Measurements from ENCODE around the gene BCKDK. TPM values are rescaled to one million over a fixed set of nuclear protein-coding genes. Genes with fewer than 3 reads are reported as not detected.

BCKDK gene
- total RNA-seq, 2 experiments from 2014 or later, result 39.0 to 40.4 TPM

DNA sequence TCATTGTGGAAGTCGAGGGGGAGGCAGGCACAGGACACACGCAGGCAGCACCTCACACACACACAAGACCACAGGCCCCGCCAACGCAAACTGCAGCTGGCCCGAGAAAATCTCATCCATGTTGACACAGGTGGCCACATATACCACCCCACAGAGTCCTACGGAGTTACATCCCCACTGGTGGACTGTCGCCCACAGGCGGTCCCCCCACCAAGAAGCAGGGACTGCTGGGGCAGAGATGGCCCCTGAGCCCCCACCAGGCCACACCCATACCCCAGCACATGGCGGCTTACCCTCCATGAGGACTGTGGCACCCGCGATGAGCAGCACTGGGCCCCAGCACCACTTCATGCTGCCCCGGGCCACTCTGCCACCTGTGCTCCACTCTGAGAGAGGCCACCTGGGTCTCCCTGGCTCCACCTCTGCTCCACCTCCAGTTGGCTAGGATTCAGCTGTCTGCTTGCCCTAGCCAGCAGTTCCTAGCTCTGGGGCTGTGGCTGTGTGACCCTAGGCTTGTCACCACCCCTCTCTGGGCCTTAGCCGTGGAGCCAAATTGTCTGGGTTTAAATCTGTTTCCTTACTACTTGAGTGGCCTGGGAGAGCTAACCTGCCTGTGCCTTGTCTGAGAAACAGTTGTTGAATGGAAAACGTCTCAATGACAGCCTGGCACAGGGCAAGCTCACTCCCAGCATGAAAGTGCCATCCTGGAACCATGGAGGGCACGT is 19.6 kb upstream of the BCKDK start, which contains the start of gene PRSS53:
Gene PRSS53, minus strand, starts transcription at position 485 of the 725 bp plus-strand sequence. Its CDS starts 134 bp downstream, at position 351.
- no peak for DNase-seq (ENCODE audit: low spot score)
- no peak within 1 kb of the TSS for H3K27ac ChIP-seq (ENCODE audit: low read depth, low read length, poor library complexity, severe bottlenecking)
- H3K4me3 ChIP-seq (ENCODE audit: low read depth, low read length, poor library complexity, severe bottlenecking), result no peak within 1 kb of the TSS
- H3K9me2 ChIP-seq (ENCODE audit: insufficient read depth, low read length), result no peaks in the 10 kb centered on the region
- H3K4me1 ChIP-seq (ENCODE audit: insufficient read depth, low read length, poor library complexity, severe bottlenecking), result peaks cover 9% of the 10 kb centered on the region
- BruUV-seq (replicated peaks), result no TSS peak
- ChIA-PET CTCF (ENCODE audit: unreplicated experiment) (interaction anchor here (0.6 kb wide), 1 partner anchor 135 kb away, joined by 3 read pairs; no protein-coding TSS in a partner anchor), POLR2A (no interaction called here)
- no peak for TF ChIP-seq EZH2phosphoT487 (IDR thresholded peaks at IDR 0.05; ENCODE audit: borderline replicate concordance, low read depth, low read length)
- TF ChIP-seq, protein P1, sequence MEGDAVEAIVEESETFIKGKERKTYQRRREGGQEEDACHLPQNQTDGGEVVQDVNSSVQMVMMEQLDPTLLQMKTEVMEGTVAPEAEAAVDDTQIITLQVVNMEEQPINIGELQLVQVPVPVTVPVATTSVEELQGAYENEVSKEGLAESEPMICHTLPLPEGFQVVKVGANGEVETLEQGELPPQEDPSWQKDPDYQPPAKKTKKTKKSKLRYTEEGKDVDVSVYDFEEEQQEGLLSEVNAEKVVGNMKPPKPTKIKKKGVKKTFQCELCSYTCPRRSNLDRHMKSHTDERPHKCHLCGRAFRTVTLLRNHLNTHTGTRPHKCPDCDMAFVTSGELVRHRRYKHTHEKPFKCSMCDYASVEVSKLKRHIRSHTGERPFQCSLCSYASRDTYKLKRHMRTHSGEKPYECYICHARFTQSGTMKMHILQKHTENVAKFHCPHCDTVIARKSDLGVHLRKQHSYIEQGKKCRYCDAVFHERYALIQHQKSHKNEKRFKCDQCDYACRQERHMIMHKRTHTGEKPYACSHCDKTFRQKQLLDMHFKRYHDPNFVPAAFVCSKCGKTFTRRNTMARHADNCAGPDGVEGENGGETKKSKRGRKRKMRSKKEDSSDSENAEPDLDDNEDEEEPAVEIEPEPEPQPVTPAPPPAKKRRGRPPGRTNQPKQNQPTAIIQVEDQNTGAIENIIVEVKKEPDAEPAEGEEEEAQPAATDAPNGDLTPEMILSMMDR (conservative IDR thresholded peaks at IDR 0.05; ENCODE audit: low read length), result no peak
- peaks cover 16% of the 10 kb centered on the region for H3K79me2 ChIP-seq (ENCODE audit: insufficient read depth, low read depth, low read length)
- peaks cover 52% of the 10 kb centered on the region for H3K36me3 ChIP-seq (ENCODE audit: insufficient read depth, low read length)
- no peak within 1 kb of the TSS for H3K4me2 ChIP-seq (ENCODE audit: low read length)
- H3K9me3 ChIP-seq (ENCODE audit: low read length), result no peaks in the 10 kb centered on the region
- H4K20me1 ChIP-seq (ENCODE audit: insufficient read depth, low read length), result peaks cover 5% of the 10 kb centered on the region; the same call in 1 of the 2 replicates
- no peak within 1 kb of the TSS for H2AFZ ChIP-seq (ENCODE audit: low read length)
- intact Hi-C loops (cut with micrococcal nuclease; ENCODE audit: unreplicated experiment), result no loop called here

DNA sequence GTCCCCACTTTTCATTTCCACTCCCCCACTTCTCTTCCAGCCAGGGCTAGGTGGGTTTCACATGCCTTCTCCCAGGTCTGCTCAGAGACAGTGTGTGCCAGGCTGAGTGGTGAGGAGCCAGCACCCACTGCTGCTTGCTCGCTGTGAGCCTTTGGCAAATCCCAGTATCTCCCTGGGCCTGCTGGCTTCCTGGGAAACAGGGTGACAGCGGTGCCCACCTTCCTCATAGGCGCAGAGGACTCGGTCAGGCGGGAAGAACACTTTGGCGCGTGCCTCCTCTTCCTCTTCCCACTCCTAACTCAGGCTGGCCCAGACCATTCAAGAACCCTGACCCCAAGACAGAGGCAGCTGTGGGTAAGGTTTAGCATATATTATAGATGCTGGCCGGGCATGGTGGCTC is 19.0 kb upstream of the BCKDK start:
- no peak overlapping the region for H3K4me2 ChIP-seq (ENCODE audit: low read length)
- peaks cover 52% of the 10 kb centered on the region for H3K36me3 ChIP-seq (ENCODE audit: insufficient read depth, low read length)
- peaks cover 22% of the 10 kb centered on the region for H3K79me2 ChIP-seq (ENCODE audit: insufficient read depth, low read depth, low read length)
- peaks cover 9% of the 10 kb centered on the region for H3K4me1 ChIP-seq (ENCODE audit: insufficient read depth, low read length, poor library complexity, severe bottlenecking)
- H3K9me3 ChIP-seq (ENCODE audit: low read length), result no peaks in the 10 kb centered on the region
- H2AFZ ChIP-seq (ENCODE audit: low read length), result no peak overlapping the region
- no peak overlapping the region for H3K27ac ChIP-seq (ENCODE audit: low read depth, low read length, poor library complexity, severe bottlenecking)
- H3K9me2 ChIP-seq (ENCODE audit: insufficient read depth, low read length), result no peaks in the 10 kb centered on the region
- no peak overlapping the region for H3K4me3 ChIP-seq (ENCODE audit: low read depth, low read length, poor library complexity, severe bottlenecking)
- DNase-seq (ENCODE audit: low spot score), result no peak
- no TSS peak for BruUV-seq (replicated peaks)
- CTCF ChIA-PET (ENCODE audit: unreplicated experiment), result interaction anchor here (0.6 kb wide), 1 partner anchor 136 kb away, joined by 3 read pairs; no protein-coding TSS in a partner anchor
- POLR2A ChIA-PET, result no interaction called here
- intact Hi-C loops (cut with micrococcal nuclease; ENCODE audit: unreplicated experiment), result no loop called here
- no peak for TF ChIP-seq EZH2phosphoT487 (IDR thresholded peaks at IDR 0.05; ENCODE audit: borderline replicate concordance, low read depth, low read length)
- TF ChIP-seq, protein P1 (conservative IDR thresholded peaks at IDR 0.05; ENCODE audit: low read length), result no peak
- H4K20me1 ChIP-seq (ENCODE audit: insufficient read depth, low read length), result peaks cover 5% of the 10 kb centered on the region; the same call in 1 of the 2 replicates

DNA sequence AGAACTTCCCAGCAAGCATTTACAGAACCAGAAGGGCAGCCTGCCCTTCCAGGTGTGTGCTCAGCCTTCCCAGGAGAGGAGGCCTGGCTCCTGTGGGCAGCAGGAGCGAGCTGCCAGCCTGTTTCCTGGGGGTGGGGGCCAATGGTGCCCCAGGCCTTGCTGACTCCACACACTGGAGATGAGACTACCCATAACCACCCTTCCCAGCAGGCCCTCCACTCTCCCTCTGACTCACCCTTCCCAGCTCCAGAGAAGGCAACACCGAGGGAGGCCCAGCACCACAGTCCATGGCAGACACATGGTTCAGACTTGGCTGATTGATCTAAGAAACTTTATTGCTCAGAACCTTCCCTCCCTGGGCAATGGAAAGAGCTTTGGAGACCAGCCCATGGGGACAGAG is 17.6 kb upstream of the BCKDK start:
- peaks cover 5% of the 10 kb centered on the region; the same call in 1 of the 2 replicates for H4K20me1 ChIP-seq (ENCODE audit: insufficient read depth, low read length)
- no peak for DNase-seq (ENCODE audit: low spot score)
- TF ChIP-seq, protein P1 (conservative IDR thresholded peaks at IDR 0.05; ENCODE audit: low read length), result no peak
- no peak for TF ChIP-seq EZH2phosphoT487 (IDR thresholded peaks at IDR 0.05; ENCODE audit: borderline replicate concordance, low read depth, low read length)
- no TSS peak for BruUV-seq (replicated peaks)
- H2AFZ ChIP-seq (ENCODE audit: low read length), result no peak overlapping the region
- no peak overlapping the region for H3K4me3 ChIP-seq (ENCODE audit: low read depth, low read length, poor library complexity, severe bottlenecking)
- ChIA-PET CTCF (ENCODE audit: unreplicated experiment) (no interaction called here), POLR2A (no interaction called here)
- intact Hi-C loops (cut with micrococcal nuclease; ENCODE audit: unreplicated experiment), result no loop called here
- no peaks in the 10 kb centered on the region for H3K9me3 ChIP-seq (ENCODE audit: low read length)
- H3K9me2 ChIP-seq (ENCODE audit: insufficient read depth, low read length), result no peaks in the 10 kb centered on the region
- H3K4me2 ChIP-seq (ENCODE audit: low read length), result no peak overlapping the region
- peaks cover 45% of the 10 kb centered on the region for H3K36me3 ChIP-seq (ENCODE audit: insufficient read depth, low read length)
- peaks cover 23% of the 10 kb centered on the region for H3K79me2 ChIP-seq (ENCODE audit: insufficient read depth, low read depth, low read length)
- no peak overlapping the region for H3K27ac ChIP-seq (ENCODE audit: low read depth, low read length, poor library complexity, severe bottlenecking)
- peaks cover 15% of the 10 kb centered on the region for H3K4me1 ChIP-seq (ENCODE audit: insufficient read depth, low read length, poor library complexity, severe bottlenecking)
